Keratinocyte (primary cell): ENCODE results near the gene ZCWPW2. TPM values are rescaled to one million over a fixed set of nuclear protein-coding genes. Genes with fewer than 3 reads are reported as not detected.

ENCODE experiments used
- DNase-seq: peaks from one replicate; pipeline ENCODE4 v3.0.0-alpha.2; 2011; ENCODE audit warnings: low read depth, missing footprints, low spot score
- FAIRE-seq: peaks from 2 replicates; lab custom pipeline; 2011; peaks lifted over from hg19 to GRCh38; lab: Jason Lieb, UNC
- H2AFZ ChIP-seq: 2 replicates; pipeline ENCODE4 v1.6.0; 2012; ENCODE audit warnings: low read length, control low read depth, inconsistent platforms; ENCODE audit not compliant: control insufficient read depth
- H3K27ac ChIP-seq: 2 replicates; pipeline ENCODE4 v1.5.1; 2011; ENCODE audit warnings: low read length; ENCODE audit not compliant: control insufficient read depth, insufficient read depth
- H3K27me3 ChIP-seq: 3 replicates; pipeline ENCODE4 v1.6.0; 2011; ENCODE audit warnings: low read length; ENCODE audit not compliant: control insufficient read depth, insufficient read depth; ENCODE audit errors: extremely low read depth
- H3K36me3 ChIP-seq, 2 experiments: 2 replicates in 1 of 2; 3 replicates in 1 of 2; pipeline ENCODE4 v1.5.1; 2011; ENCODE audit warnings: low read length in 2 of 2, mild to moderate bottlenecking in 1 of 2; ENCODE audit not compliant: control insufficient read depth in 2 of 2, insufficient read depth in 2 of 2; ENCODE audit errors: extremely low read depth in 1 of 2
- H3K4me1 ChIP-seq: 3 replicates; pipeline ENCODE4 v1.5.1; 2011; ENCODE audit warnings: low read length; ENCODE audit not compliant: control insufficient read depth, insufficient read depth; ENCODE audit errors: extremely low read depth
- H3K4me2 ChIP-seq: 3 replicates; pipeline ENCODE4 v1.6.0; 2011; ENCODE audit warnings: low read depth, low read length; ENCODE audit not compliant: control insufficient read depth, insufficient read depth; ENCODE audit errors: extremely low read depth
- H3K4me3 ChIP-seq, 3 experiments: fragments of 200-600 bp in 1 of 3; sonication (generic) in 1 of 3; 2 replicates in 2 of 3; 3 replicates in 1 of 3; pipeline ENCODE4 v1.5.1; 2011 to 2016; ENCODE audit warnings: low read length in 3 of 3, mild to moderate bottlenecking in 3 of 3, control low read depth in 2 of 3, inconsistent platforms in 1 of 3, low read depth in 1 of 3, mixed read lengths in 1 of 3, mixed run types in 1 of 3, moderate library complexity in 1 of 3; ENCODE audit not compliant: control insufficient read depth in 2 of 3, insufficient read depth in 2 of 3; ENCODE audit errors: extremely low read depth in 1 of 3
- H3K79me2 ChIP-seq: 2 replicates; pipeline ENCODE4 v1.6.0; 2012; ENCODE audit warnings: low read length; ENCODE audit not compliant: control insufficient read depth, insufficient read depth
- H3K9ac ChIP-seq: 3 replicates; pipeline ENCODE4 v1.6.0; 2011; ENCODE audit warnings: low read length; ENCODE audit not compliant: control insufficient read depth, insufficient read depth; ENCODE audit errors: extremely low read depth
- H3K9me1 ChIP-seq: 3 replicates; pipeline ENCODE4 v1.6.0; 2011; ENCODE audit warnings: low read length; ENCODE audit not compliant: control insufficient read depth, insufficient read depth; ENCODE audit errors: extremely low read depth
- H3K9me3 ChIP-seq: 2 replicates; pipeline ENCODE4 v1.5.1; 2012; ENCODE audit warnings: low read depth, low read length; ENCODE audit not compliant: control insufficient read depth
- H4K20me1 ChIP-seq: 3 replicates; pipeline ENCODE4 v1.6.0; 2011; ENCODE audit warnings: low read length; ENCODE audit not compliant: control insufficient read depth, insufficient read depth; ENCODE audit errors: extremely low read depth
- CTCF ChIP-seq, 3 experiments: IDR thresholded peaks in 1 of 3; conservative IDR thresholded peaks in 1 of 3; optimal IDR thresholded peaks in 1 of 3; 2 replicates in 2 of 3; 3 replicates in 1 of 3; pipeline versions ENCODE3 to v1.5.1; 2011; ENCODE audit warnings: low read length in 3 of 3, mild to moderate bottlenecking in 3 of 3, moderate library complexity in 2 of 3, control low read depth in 1 of 3, inconsistent platforms in 1 of 3; ENCODE audit not compliant: insufficient read depth in 2 of 3; ENCODE audit errors: extremely low read depth in 1 of 3
- EZH2 ChIP-seq: IDR thresholded peaks from one replicate; pipeline ENCODE4 v1.6.1; 2012; ENCODE audit warnings: inconsistent platforms, mild to moderate bottlenecking, low read length, moderate library complexity
- dilution Hi-C: fragments of 300-500 bp; cut with MboI; formaldehyde crosslinking; loops from one replicate; pipeline ENCODE4 v1.7.0; 2020; ENCODE audit warnings: low sequenced_read_pairs; ENCODE audit not compliant: extremely low pct_ligation_motif_present
- polyA plus RNA-seq, 5 experiments: library from polyadenylated mRNA; depleted of rRNA in 3 of 5; stranded (reverse) in 3 of 5; stranded (forward) in 1 of 5; unstranded in 1 of 5; fragments of >200 nt; gene quantifications; 1 replicate in 1 of 5; 2 replicates in 3 of 5; 3 replicates in 1 of 5; pipeline versions ENCODE4 v1.2.1 to v1.2.3, GENCODE V29; 2011 to 2012; ENCODE audit warnings: missing spikeins in 2 of 5, low read depth in 1 of 5, low replicate concordance in 1 of 5

ZCWPW2 gene
- polyA plus RNA-seq, 1 donor (not counting 4 experiments of a cell fraction or from before 2014, with no cell fraction given) = 0.58 TPM

- Histone ChIP-seq H3K9me3 (no peaks in the 10 kb centered on the region), H3K9me1 (no peaks in the 10 kb centered on the region), H3K4me2 (no peak overlapping the region), H2AFZ (no peak overlapping the region), H3K4me3 (no peak overlapping the region), H4K20me1 (no peaks in the 10 kb centered on the region), H3K27ac (no peak overlapping the region), H3K27me3 (no peaks in the 10 kb centered on the region), H3K9ac (no peak overlapping the region), H3K79me2 (no peaks in the 10 kb centered on the region), H3K4me1 (no peaks in the 10 kb centered on the region), H3K36me3 (no peaks in the 10 kb centered on the region)
- dilution Hi-C loops = no loop called here
- DNase-seq (no peak), FAIRE-seq (no peak)
- no peak for TF ChIP-seq CTCF (optimal IDR thresholded peaks at IDR 0.05 in 1 of 3, IDR thresholded peaks at IDR 0.05 in 1 of 3, conservative IDR thresholded peaks at IDR 0.05 in 1 of 3; ENCODE audit: extremely low read depth in 1 of 3, insufficient read depth in 2 of 3, low read length in 3 of 3)
- no peak for TF ChIP-seq EZH2
These were observed 48.1 kb upstream of the ZCWPW2 start for GRCh38 chr3:28300345-28300962.

GRCh38 chr3:28301688-28302087 lies 46.8 kb upstream of the ZCWPW2 start:
- TF ChIP-seq CTCF (optimal IDR thresholded peaks at IDR 0.05 in 1 of 3, IDR thresholded peaks at IDR 0.05 in 1 of 3, conservative IDR thresholded peaks at IDR 0.05 in 1 of 3; ENCODE audit: extremely low read depth in 1 of 3, insufficient read depth in 2 of 3, low read length in 3 of 3) (no peak), EZH2 (no peak)
- DNase-seq (no peak), FAIRE-seq (no peak)
- H2AFZ ChIP-seq = no peak overlapping the region
- no peaks in the 10 kb centered on the region for H3K9me3 ChIP-seq
- H3K36me3 ChIP-seq = no peaks in the 10 kb centered on the region
- H3K27ac ChIP-seq = no peak overlapping the region
- H4K20me1 ChIP-seq = no peaks in the 10 kb centered on the region
- dilution Hi-C loops = no loop called here
- no peak overlapping the region for H3K4me2 ChIP-seq
- no peaks in the 10 kb centered on the region for H3K27me3 ChIP-seq
- H3K9me1 ChIP-seq = no peaks in the 10 kb centered on the region
- H3K4me1 ChIP-seq = no peaks in the 10 kb centered on the region
- no peaks in the 10 kb centered on the region for H3K79me2 ChIP-seq
- H3K4me3 ChIP-seq = no peak overlapping the region
- H3K9ac ChIP-seq = no peak overlapping the region
